DND-41 (cell line): ENCODE results near the gene TNIK.

Experiments
- EZH2 ChIP-seq: IDR thresholded peaks from 3 replicates; pipeline ENCODE4 v1.6.1; 2012; ENCODE audit warnings: borderline replicate concordance, low read depth, mild to moderate bottlenecking, moderate library complexity, low read length, inconsistent platforms; ENCODE audit not compliant: severe bottlenecking
- TF ChIP-seq, protein P1 (sequence below): IDR thresholded peaks from 2 replicates; pipeline ENCODE4 v1.5.1; 2012; ENCODE audit warnings: borderline replicate concordance, low read length, moderate library complexity, mild to moderate bottlenecking; ENCODE audit not compliant: poor library complexity, severe bottlenecking; ENCODE audit errors: extremely low read depth

DNA sequence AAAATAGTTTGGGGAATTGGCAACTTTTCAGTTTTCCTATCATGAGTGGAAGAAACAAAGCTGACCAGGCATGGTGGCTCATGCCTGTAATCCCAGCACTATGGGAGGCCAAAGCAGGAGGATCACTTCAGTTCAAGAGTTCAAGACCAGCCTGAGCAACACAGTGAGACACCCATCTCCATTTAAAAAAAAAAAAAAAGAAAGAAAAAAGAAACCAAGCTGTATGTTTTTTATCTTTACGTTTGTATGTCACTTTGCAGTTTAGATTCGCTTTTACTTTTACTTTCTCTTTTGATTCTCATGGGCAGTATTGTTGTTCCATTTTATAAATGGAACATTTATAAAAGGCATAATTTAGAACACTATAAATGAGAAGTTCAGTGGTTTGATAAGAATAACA is 31.2 kb upstream of the TNIK start:
- TF ChIP-seq, protein P1, sequence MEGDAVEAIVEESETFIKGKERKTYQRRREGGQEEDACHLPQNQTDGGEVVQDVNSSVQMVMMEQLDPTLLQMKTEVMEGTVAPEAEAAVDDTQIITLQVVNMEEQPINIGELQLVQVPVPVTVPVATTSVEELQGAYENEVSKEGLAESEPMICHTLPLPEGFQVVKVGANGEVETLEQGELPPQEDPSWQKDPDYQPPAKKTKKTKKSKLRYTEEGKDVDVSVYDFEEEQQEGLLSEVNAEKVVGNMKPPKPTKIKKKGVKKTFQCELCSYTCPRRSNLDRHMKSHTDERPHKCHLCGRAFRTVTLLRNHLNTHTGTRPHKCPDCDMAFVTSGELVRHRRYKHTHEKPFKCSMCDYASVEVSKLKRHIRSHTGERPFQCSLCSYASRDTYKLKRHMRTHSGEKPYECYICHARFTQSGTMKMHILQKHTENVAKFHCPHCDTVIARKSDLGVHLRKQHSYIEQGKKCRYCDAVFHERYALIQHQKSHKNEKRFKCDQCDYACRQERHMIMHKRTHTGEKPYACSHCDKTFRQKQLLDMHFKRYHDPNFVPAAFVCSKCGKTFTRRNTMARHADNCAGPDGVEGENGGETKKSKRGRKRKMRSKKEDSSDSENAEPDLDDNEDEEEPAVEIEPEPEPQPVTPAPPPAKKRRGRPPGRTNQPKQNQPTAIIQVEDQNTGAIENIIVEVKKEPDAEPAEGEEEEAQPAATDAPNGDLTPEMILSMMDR = no peak
- no peak for TF ChIP-seq EZH2
